ENCODE data around the gene WDR7.

DNA sequence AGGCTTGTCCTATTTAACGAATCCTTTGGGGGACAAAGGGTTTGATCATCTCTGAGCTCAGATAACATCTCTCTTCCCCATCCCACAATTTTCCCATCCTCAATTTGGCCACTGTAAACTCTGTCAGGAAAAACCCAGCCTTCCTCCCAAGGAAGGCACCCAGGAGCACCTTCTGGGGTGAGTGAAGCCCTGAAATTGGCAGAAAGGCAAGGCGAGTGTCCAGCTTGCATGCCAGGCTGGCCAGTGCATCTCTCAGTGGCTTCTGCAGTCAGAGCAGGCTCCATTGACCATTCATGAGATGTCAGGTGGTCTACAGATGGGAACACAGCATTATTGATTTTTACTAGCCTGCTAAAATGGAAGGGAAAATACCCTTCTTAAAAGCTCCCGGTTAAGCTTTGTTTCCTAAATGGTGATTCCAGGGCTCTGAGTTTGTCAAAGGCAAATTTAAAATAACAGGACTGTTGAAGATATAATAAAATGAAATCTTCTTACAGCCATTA is 412.5 kb downstream of the WDR7 start:
- TF ChIP-seq, protein P1, sequence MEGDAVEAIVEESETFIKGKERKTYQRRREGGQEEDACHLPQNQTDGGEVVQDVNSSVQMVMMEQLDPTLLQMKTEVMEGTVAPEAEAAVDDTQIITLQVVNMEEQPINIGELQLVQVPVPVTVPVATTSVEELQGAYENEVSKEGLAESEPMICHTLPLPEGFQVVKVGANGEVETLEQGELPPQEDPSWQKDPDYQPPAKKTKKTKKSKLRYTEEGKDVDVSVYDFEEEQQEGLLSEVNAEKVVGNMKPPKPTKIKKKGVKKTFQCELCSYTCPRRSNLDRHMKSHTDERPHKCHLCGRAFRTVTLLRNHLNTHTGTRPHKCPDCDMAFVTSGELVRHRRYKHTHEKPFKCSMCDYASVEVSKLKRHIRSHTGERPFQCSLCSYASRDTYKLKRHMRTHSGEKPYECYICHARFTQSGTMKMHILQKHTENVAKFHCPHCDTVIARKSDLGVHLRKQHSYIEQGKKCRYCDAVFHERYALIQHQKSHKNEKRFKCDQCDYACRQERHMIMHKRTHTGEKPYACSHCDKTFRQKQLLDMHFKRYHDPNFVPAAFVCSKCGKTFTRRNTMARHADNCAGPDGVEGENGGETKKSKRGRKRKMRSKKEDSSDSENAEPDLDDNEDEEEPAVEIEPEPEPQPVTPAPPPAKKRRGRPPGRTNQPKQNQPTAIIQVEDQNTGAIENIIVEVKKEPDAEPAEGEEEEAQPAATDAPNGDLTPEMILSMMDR (IDR thresholded peaks at IDR 0.05) = no peak
- TF ChIP-seq POLR2A (IDR thresholded peaks at IDR 0.05) = no peak

All from testis (tissue), 2 donors.